NOMO-1 treated with DMSO at 0.1 percent for 48 hours (cell line): ENCODE results near the gene IL5RA.
A peak's percentile ranks its signal among the peaks of the same experiment; 100 is the strongest.

Experiments
- DNase-seq: peaks from one replicate; lab custom pipeline; 2025; ENCODE audit not compliant: unreplicated experiment; lab: John Stamatoyannopoulos, UW

Gene IL5RA

DNA sequence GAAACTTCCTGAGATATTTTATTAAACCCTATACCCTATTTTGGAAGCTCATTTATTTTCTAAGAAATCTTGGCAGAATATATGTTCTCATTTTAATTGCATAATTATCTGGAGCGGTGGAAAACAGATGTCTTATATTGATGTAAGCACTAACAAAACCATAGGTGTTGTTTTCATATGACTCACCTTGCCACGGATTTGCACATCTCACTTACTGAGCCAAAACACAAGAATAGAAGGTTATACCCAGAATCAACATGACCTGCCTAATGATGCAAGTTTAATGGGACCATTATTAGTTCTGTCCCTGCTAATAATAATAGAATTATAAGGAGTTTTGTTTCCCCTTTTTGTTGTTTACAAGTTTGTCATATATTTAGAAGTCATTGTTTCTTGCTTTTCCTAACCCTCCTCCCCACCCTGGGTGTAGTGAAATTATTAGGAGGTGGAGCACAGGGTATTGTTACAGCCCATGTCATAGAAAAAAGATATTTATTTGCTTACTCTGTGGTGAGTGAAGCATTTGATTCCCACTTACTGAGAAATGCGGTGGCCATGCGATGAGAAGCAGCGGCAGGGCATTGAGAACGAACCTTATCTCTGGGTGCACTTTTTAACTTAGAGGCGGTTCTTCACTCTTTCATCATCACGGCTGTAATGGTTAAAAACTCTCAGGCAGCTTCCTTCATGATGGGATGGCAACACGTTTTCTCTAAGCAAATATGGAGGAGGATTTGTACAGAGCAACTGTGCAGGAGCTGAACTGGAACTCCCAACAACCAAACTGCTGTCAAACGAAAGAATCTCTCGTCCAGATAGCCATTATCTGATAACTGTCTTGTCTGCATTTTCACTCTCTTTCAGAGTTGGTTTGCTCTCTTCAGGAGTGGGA is 521 bp downstream of the IL5RA start:
- DNase-seq: no peak

DNA sequence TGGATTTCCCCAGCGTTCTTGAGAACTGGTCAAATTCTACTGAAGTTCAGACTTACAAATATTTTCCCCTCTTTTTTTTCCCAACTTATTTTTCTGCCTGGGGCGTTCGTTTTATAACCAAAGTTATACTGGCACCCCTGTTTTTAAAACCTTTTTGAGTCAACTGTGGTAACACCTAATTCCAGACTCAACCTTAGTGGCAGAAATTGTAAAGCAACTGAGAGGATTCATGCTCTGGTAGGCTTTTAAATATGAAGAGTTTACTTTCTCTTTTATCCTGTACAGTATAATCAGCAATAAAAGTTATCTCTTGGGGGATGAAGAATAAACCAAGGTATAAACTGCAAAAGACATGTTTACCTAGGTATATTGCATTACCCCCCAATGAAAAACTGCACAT is 2.3 kb downstream of the IL5RA start:
- DNase-seq: no peak

DNA sequence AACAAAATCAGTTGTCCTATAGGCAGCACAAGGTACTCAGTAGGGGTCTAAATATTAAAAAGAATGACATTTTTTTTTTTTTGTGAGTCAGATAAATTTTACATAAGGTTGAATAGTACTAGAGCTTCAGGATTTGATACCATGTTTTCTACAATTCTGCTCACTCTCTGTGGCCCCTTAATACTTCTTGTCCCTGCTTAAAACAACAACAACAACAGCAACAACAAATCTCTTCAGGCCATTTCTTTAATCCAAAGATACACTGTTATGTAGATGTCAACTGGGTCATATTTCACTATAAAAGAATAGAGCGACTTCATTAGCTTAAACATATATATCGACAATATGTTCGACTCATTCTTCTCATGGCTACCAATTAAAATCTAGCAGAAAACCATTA is 3.0 kb downstream of the IL5RA start:
- no peak for DNase-seq

- DNase-seq: no peak
Measured at GRCh38 chr3:3105815-3106214, 4.4 kb downstream of the IL5RA start.

- no peak for DNase-seq
Measured at GRCh38 chr3:3105246-3105645, 4.9 kb downstream of the IL5RA start.

- DNase-seq: no peak
Measured at GRCh38 chr3:3102751-3103150, 7.4 kb downstream of the IL5RA start.

DNA sequence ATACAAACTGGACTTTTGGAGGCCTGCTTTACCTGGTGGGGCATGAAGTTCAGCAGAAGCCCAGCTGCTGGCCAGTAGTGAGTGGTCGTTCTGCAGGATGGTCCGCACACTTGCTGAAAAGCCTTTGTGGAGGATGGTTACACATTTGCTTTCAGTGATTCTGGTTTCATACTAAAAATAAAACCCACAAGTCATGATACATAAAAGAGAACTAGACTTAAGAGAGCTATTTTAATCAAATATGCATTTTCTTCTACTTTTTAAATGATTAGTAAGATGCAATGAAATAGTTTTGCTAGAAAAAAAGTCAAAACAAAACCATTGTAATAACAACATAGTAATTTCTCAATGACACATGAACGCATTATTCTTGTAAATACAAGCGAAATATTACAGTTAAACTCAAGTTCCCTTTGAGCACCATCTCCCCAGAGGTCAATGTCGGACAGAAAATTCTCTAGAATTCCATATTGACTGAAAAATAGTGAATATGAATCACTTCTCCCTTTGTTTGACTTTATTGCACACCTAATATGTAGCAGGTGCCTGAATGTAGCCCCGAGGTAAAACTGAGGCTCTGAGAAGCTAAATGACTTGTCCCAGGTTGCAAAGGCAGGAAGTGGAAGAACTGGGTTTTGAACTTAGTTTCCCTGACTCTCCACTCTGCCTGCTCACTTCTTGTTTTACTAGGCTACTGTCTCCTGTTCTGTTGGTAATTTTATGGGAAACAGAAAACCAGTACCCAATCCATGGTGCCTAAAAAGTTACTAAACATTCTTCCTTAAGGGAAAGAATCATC is 8.3 kb downstream of the IL5RA start:
- DNase-seq: no peak

DNA sequence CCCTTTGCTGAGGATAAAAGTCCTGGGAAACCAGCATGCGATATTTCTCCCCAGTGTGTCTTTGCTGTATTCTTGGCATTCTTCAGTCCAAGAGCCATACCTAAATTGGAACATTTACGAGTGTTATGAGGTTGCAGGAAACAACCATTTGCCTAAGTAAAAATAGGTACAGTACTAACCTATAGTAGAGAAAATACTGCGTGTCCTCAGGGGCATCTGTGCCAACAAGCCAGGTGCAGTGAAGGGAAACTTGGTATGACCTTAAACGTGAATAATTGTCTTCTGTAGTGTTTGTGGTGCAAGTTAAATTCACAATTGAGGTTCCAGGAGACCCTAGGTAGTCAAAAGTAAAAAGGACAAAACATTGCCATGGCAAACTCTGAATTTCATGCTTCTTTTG is 12.2 kb downstream of the IL5RA start:
- no peak for DNase-seq

- peak; percentile 59 for DNase-seq
Measured at GRCh38 chr3:3089017-3089416, 21.2 kb downstream of the IL5RA start.

DNA sequence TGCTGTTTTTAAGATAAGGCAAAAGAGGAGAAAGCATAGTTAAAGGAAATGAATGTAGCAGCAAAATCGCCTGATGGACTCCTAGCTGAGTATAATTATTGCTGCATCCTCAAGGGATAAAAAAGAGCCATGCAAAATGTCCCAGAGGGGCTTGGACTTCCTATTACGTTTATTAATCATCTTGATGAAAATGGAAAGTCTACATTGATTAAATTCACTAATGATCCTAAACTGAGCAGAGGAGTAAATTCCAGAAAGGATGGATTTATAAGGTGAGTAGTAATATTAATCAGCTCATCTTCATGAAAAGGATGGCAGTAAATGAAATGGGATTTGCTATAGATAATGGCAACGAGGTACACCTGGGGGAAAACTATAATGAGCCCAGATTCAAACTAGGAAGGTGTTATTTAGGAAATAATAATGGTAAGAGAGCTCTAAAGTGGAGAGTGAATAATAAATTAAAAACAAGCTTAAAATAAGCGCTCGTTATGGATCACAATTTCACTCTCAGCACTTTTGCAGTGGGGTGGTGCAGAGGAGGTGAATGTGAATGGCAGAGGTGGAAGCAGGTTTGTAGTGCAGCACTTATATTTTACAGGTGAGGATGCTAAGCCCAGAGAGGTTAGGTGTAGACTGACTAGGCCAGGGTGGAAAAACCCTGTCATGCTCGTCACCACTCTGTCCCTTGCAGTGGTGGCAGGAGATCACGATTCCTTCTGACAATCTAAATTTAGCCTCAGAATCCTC is 22.3 kb downstream of the IL5RA start:
- DNase-seq: no peak

GRCh38 chr3:3087279-3087678 is 22.9 kb downstream of the IL5RA start:
- DNase-seq: no peak

DNA sequence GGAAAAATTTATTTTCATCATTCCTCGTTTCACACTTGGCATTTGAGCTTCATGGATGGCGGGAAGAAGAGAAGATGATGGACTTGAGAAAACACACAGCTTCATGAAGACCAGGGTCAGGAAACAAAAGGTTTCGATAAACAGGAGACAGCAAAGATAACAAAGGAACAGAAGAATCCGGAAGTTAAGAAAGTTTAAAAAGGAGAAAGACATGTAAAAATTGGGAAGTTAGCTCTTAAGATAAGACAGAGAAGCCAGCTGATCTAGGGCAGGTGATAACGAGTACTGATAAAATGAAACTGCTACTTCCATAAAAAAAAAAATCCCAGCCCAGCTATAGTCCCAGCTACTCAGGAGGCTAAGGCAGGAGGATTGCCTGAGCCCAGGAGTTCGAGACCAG is 23.9 kb downstream of the IL5RA start:
- DNase-seq: peak; percentile 59

GRCh38 chr3:3085782-3086181 is 24.4 kb downstream of the IL5RA start:
- no peak for DNase-seq

GRCh38 chr3:3084890-3085289 is 25.3 kb downstream of the IL5RA start:
- no peak for DNase-seq

DNA sequence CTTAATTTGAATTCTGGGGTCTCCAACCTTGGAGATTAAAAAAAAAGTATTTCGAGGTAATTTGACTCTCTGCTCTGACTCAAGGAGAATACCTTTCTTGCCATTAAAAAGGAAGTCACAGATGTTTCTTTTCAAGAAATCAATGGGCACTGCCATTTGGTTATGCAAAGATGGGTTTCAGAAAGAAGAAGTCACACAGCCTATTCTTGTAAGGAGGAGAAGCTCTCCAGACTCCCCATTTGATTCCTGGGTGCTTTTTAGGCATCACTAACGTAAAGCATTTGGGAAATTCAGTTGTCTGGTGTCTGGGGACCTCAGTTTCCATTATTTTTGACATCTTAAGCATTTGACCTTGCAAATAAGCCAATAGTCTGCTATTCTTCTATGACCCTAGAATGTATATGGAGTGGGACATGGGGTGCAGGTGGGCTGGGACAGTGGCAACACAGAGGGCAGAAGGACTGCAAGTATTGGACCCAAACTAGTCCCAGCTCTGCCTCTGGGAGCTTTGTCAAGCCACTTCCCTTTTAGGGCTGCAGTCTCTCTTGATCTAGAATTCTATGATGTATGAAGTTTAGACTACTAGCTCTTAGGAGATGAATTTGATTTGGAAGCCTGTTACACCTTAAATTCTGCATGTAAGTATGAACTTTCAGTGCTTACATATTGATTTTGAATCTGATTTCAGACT is 27.8 kb downstream of the IL5RA start:
- DNase-seq: no peak

- no peak for DNase-seq
Measured at GRCh38 chr3:3081381-3082233, 28.6 kb downstream of the IL5RA start.

- DNase-seq: no peak
Measured at GRCh38 chr3:3080309-3080708, 29.9 kb downstream of the IL5RA start.

DNA sequence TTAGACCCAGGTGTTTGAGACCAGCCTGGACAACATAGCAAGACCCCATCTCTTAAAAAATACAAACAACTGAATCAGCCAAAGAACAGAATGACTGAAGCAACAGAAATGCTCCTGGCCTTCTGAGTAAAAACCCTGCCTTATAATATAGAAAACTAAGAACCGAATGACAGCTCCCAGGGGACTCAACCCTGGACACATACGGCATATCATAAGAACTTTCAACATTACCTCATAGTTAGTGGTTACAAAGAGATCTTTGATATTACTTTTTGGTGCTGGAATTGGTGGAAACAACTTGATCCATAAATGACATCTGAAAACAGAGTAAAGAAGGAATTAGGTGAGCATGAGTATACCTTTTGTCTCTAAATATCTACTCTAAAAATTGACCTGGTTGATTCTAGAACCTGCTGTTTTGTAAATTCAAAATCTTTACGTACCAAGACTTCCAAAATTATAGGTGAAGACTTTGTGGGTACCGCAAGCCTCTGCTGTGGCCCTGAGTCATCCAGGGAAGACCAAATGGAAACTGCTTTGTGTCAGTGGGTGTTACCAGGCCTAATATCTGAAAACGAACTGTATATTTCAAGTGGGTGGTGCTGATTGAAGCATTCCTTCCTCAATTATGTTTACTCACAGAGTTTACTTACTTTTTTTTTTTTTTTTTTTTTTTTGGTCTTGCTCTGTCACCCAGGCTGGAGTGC is 35.5 kb downstream of the IL5RA start:
- DNase-seq: no peak

DNA sequence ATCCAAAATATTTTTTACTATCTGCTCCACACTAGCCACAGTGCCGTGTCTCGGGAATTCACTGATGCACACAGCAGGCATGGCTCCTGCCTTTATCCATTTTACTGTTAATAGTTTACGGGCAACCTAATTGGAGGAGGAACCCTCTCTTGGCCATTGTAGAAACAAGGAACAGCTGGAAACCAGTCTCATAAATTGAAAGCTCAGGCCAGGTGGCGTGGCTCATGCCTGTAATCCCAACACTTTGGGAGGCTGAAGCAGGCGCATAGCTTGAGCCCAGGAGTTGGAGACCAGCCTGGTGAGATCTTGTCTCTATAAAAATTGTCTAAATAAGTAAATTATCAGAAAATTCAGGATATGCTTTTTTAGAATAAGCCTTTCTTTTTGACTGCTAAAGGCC is 39.0 kb downstream of the IL5RA start:
- DNase-seq: no peak
